Left renal cortex interstitium (tissue), 4 donors: ENCODE results near the gene TOX2. TPM values are rescaled to one million over a fixed set of nuclear protein-coding genes. Genes with fewer than 3 reads are reported as not detected.

ENCODE experiments used
- DNase-seq, 4 donors: peaks; one replicate each; pipeline ENCODE4 v3.0.0-alpha.2; 2013; ENCODE audit warnings: low read depth in 4 of 4, low spot score in 2 of 4, missing footprints in 1 of 4
- polyA plus RNA-seq, 4 donors: library from polyadenylated mRNA; unstranded; fragments of 120-200 nt; gene quantifications; one replicate each; pipeline ENCODE4 v1.2.1, GENCODE V29; 2013; ENCODE audit not compliant: insufficient read length in 4 of 4

Gene TOX2, protein sequence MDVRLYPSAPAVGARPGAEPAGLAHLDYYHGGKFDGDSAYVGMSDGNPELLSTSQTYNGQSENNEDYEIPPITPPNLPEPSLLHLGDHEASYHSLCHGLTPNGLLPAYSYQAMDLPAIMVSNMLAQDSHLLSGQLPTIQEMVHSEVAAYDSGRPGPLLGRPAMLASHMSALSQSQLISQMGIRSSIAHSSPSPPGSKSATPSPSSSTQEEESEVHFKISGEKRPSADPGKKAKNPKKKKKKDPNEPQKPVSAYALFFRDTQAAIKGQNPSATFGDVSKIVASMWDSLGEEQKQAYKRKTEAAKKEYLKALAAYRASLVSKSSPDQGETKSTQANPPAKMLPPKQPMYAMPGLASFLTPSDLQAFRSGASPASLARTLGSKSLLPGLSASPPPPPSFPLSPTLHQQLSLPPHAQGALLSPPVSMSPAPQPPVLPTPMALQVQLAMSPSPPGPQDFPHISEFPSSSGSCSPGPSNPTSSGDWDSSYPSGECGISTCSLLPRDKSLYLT
- polyA plus RNA-seq, result 1 to 10 TPM; 3.7 to 5.5 (median 4.5) TPM

DNA sequence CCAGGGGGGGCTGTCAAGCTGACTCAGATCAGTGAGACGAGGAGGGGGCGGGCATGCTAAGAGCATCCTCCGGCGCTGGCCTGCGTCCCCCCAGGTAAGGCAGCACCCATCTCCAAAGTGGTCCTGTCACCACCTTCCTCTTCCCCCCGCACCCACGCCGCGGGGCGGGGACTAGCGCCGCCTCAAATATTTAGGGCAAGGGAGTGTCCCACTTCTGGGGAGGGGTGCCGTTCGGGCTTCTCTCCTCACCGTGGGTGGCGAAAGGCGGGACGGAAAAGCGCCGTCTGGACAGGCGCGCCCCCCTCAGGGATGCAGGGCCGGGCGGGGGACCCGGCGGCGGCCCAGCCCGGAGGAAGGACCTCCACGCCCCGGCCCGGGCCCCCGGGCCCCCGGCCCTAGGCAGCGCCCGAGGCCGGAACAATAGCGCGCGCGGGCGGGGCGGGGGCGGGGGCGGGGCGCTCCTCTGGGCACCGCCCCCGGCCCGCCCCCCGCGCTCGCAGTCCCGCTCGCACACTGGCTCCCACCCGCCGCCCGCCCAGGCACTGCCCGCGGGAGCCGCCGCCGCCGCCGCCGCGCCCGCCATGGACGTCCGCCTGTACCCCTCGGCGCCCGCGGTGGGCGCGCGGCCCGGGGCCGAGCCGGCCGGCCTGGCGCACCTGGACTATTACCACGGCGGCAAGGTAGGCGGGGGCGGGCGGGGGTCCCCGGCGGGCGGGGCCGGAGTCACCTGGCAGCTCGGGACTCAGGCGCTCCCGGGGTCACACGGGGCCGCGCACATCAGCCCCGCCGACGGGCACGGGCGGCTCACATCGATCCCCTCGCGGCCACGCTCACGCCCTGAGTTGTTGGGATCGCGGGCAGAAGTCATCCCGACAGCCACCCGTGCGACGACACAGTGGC, at the start of gene TOX2:
Gene TOX2 (plus strand): TSS at position 542 of the 900 bp plus-strand sequence. CDS start 40 bp downstream, at position 582.
- DNase-seq, result no peak

DNA sequence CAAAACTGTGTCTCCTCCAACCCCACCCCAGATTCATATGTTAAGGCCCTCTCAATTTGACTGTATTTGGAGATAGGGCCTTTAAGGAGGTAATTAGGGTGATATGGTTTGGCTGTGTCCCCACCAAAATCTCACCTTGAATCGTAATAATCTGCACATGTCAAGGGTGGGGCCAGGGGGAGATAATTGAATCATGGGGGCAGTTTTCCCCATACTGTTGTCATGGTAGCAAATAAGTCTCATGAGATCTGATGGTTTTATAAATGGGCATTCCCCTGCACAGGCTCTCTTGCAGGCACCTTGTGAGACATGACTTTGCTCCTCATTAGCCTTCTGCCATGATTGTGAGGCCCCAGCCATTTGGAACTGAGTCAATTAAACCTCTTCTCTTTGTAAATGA, 46.6 kb upstream of the TOX2 start:
- no peak for DNase-seq

DNA sequence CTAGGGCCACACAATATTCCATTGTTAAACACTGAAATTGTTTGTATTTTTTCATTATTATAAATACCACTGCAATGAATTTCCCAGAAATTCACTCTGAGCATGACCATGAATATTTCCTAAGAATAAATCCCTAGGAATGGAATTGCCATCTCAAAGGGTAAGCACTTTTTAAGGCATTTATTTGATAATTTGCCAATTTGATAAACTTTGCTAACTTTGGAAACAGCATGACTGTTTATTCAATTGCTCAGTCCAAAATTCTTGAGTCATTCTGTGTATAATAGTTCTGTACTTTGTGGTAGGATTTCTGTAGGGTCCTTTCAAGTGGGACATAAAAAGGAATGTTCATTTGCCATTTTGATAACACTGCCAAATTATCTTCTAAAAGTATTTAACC, 44.2 kb upstream of the TOX2 start:
- no peak for DNase-seq

DNA sequence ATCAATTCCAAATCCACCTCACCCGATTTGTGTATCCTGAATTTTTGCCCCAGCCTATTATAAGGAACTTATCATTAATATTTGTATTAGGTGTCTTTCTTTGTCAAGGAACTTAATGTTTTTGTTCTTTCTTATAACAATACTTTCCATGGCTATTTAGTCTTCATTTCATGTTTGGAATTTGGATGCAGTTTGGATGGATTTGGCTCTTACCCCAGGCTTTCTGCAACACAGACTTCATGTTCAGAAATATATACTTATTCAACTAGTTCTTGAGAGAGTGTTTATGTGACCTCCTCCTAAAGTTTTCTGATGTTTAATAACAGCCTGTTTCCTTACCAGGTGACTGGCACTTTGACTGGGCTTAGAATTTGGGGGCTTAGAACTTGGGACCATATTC, 35.9 kb upstream of the TOX2 start:
- no peak for DNase-seq

DNA sequence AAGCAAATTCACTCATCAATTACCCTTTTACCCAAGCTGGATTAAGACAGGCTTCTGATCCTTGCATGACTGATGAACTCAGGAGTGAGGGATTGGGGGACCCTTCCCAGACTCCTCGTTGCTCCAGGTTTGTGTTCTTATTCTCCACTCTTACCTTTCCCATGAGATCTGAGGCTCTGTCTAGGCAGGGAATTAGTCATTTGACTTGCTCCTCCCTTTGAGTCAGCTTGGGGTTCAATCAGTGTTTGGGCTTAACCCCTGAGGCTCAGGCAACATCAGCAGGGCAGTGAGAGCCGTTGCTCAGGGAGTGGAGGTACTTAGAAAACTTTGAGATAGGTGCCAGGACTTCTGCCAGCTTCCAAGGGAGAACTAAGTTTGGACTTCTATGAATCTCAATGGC, 20.7 kb upstream of the TOX2 start:
- DNase-seq, result no peak

DNA sequence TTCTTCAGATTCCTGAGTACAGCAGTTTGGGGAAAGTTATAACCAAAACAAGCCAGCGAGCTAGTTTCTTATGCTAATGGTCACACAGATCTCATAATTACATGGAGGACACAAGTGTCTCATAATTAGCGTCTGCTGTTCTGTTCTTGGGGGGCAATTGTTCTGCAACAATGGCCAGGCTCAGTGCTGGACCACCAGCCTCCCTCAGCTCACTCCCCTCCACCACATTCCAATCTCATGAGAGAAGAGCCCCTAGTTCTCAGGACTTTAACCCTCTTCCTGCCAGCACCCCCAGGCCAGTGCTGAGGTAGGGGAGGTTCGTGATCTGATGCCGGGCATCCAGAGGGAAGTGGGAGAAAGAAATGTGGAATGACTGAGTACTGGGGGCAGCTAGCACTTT, 20.2 kb upstream of the TOX2 start:
- DNase-seq, result no peak

DNA sequence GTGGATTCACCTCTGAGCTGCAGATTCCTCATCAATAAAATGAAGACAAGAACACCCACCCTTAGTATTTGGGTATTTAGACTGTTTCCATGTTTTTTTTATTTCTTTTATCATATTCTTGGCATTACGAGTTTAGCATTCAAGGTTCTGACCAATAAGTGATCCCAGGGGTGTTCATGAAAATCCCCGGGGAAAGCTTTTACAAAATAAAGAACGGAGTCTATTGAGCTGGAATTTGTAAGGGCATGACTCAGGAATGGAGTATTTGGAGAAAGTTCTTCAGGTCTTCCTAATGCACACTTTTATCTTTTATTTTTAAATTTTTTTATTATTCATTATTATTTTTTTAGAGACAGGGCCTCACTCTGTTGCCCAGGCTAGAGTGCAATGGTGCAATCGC, 19.4 kb upstream of the TOX2 start:
- DNase-seq, result no peak

DNA sequence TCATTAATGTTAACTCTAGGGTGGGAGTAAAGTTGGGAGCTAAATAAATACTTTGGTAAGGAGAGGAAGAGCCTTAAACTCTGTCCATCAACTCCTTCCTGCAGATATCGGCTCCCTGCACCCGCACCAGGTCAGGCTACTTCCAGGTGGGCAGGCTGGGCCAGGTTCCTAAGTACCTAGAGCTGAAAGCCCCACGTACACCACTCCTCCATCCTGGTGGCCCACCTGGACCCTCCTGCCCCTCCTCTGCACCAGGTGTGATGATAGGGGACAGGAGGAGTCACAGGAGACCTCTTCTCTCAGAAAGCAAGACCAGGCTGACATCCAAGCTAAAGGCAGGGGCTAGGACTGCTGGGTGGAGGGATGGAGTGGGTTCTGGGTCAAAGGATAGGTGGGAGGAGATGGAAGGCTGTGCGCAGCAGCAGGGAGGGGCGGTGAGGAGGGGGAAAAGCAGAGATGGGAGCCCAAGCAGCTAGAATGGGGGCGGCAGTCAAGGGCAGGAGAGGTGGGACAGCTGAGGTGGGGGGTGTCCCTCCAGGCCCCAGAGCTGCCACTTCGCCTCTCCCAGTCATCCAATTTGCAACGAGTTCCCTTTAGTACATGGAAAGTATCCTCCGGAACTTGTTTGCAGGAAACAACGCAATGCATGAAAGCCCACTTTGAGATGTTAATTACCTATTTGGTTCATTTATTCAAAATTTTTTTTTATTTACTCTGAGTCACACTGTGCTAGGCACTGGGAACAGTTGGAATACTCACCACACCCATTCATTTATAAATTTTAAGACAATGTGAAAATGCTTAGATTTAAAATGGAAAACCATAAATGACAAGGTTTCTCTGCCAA, 15.2 kb upstream of the TOX2 start:
- no peak for DNase-seq

DNA sequence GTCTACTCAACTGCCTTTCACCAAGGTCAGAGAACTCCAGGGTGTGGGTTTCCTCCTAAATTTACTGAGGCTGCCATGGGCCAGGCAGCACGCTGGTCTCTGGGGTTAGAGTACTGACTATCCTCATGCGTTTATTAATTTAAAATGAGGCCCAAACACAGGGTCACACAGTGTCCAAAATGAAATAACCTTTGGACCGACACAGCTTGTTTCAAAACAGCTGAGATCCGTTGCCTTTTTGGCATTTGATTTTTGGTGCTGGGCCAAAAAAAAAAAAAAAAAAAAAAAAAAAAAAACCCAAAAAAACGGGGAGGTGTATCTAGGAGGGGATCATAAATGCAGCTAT, 14.6 kb upstream of the TOX2 start:
- no peak for DNase-seq

DNA sequence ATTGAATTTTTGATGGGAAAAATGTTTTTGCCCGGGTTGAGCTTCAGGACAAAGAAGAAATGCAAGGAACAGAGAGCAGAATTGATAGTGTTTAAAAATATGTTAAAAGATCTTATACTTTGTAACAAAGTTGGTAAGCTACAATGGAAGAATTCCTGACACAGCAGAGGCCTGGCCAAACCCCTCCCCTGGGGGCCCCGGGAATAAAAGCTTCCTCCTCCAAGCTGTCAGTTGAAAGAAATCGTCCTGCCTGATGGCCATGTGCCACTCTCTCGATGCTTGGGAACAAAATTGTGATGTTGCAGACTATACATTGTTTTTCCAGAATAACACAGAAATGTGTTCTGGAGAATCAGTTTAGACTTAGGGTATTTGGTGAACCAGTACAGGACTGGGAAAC, 14.2 kb upstream of the TOX2 start:
- no peak for DNase-seq

DNA sequence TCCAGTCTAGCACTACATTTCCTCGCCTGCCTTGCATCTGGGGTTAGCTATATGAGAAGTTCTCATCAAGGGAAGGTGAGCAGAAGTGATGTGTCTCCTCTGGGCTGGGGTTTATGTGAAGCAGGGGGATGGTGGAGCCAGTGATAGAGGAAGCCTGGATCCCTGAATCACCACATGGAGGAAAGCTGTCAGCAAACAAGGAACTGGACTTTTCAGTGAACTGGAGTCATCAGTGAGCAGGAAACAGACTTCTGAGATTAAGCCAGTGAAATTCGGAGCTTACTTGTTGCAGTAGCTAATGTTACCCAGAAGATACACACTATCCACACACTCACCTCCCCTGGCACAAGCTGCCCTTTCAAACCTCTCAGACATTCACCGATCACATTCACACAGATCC, 13.4 kb upstream of the TOX2 start:
- no peak for DNase-seq

DNA sequence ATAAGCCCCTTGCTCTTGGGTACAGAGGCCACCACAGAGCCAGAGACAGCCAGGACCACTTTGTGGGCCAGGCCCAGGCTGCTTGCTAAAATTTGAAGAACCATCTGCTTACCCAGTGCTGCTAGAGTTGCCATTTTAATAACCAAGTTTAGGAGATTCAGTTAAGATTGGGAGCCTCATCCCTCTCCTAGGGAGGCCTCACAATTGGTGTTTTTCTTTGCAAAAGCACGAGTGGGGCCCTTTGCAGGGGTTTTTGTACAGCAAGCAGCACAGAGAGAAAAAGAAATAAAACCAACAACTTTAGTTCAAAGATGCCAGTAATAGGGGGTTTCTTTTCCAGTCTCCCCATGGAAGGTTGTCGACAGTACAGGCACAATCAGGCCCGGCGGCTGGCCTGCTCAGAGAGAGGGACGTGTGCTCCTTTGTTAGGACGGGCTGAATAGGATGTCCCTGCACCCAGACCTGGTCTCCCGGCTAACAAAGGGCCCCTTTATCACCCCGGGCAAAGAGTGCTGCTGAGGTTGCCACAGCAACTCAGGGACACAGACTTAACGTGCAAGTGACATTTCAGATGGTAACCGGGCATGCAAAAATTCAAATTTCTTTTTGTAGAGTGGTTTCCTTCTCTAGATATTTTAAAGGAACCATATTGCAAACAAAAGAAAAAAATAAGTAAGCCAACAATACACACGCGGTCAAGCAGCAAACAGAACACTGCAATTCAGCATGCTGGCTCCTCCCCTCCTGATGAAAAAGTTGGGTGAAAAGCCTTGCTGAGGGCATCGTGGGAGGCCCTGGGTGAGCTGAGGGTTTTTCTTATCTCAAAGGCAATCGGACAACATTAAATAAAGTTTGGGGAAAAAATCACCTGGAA, 10.5 kb upstream of the TOX2 start:
- no peak for DNase-seq

DNA sequence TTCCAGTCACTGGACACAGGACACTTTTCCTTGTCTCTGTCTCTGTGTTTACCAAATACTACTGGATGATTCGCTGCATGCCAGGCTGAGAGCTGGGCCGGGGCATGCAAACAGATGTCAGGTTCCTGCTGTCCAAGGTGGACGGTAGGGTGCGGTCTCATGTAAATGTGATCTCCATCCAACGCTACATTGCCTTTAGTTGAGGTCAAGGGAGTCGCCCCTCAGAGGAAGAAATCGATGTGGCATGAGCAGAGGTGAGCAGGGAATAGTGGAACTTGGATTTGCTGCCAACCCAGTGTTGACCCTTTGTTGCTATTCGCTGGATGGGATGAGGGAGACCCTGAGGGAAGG, 9.8 kb upstream of the TOX2 start:
- no peak for DNase-seq

DNA sequence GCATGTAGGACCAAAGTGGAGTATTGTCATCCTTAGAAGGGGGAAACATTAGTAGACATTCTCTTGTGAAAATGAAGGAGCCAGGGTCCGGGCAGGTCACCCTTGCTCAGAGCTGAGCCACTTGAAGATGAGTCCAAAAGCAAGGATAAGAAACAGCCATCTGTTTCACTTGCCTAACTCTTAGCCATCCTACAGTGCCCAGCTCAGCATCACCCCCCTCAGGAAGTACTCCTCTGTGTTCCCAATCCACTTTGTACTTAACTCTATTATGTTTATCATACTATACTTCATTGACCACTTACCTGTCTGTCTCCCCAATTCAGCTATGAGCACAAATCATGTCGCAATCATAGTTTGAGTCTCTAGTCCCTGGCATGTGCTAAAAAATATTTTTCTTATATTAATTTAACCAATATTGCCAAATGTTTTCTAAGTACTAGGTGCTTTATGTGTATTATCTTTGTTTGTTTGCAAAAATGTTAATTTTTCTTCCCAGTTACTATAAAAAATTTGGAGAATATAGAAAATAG, 8.1 kb upstream of the TOX2 start:
- DNase-seq, result no peak

DNA sequence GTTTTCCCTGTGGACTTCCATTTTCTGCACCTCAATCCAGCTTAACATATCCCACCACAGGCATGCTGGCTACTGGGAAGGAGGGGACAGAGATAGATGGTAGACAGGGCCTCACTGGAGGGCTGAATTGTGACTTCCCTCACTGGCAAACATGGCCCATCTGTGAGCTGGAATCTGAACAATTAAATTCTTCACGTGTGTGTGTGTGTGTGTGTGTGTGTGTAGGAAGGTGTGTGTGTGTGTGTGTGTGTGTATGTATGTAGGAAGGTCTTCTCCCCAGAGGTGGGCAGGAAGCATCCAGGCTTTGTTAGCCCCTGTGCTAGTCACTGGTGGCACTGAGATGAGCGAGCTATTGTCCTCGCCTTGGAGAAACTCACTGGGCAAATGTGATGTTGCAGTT, 5.4 kb upstream of the TOX2 start:
- no peak for DNase-seq

DNA sequence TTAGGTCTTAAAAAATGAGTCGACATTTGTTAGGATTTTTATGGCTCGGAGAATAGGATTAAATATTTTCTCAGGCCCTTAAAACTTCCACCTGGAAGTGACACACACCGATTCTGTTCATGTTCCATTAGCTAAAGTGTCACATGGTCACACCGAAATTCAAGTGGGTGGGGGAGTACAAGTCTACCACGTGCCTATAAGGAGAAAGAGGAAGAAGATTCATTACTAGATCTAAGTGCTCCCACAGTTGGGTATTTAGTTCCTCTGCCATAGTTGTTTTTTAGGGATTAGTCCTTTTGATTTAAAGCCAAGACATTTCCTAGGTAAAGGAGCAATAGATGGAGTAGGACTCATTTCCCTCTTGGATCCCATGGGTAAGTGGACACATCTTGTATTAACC, 4.9 kb upstream of the TOX2 start:
- no peak for DNase-seq

DNA sequence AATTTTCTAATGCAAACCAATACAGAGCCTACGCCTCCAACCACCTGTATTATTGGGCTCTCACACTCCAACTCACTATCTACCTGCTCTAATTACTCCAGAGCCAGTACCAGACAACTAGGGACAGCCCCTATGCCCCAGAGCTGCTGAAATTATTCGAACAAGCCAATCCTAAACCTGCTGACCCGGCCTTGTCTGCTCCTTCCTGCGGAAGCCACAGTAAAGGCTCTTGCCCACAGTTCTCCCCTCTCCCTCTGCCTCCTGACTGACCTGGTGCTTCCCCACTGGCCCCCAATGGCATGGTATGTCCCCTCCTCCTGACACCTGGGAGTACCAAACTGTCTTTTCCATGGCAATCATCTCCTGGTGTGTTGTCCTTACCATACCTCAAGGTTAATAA, 4.1 kb upstream of the TOX2 start:
- DNase-seq, result no peak

DNA sequence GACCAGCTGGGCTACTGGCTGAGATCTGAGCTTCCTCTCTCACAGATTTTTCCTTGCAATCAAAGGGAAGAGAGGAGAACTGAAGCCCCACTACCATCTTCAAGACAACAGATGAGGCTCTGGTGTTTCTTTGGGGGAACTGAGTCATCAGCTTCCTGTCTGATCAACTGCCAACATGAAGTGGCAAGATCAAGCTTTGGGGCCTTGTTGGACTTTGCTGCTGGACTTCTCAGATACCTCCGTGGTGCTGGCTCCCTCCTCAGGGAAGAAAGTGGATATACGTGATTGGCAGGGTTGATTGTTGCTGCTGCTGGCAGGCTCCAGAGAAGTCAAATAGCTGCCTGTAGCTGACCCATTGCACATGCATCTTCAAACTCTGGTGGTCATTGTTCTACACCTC, 3.6 kb upstream of the TOX2 start:
- no peak for DNase-seq

DNA sequence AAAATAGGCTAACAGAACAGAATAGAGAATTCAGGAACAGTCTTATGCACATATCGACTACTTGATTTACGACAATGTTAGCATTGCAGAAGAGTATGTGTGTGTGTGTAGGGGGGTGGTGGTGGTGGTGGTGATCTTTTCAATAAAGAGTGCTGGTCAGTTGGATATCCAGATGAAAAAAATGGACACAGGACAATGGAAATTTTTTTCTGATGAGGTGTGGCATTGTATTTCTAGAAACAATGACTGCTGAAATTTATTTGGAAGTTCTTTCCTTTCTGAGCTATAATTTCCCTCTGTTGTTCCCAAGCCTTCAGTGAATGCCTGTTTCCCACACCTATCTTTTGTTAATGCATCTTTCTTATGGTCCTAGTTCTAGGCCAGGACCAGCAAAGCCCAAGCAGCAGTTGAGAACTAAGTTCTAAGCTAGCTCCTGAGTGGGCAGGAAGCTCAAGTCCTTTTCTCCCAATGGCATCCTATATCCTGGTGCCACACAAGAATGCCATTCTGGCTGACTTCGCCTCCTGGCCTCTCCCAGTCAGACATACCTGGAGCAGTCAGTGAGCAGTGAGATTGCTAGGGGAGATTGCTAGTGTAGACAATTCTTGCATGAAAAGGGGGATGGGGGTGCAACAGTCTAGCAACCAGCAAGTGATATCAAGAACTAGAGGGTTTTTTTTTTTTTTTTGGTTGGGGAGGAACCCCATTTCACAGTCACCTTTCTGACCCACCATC, 1.2 kb upstream of the TOX2 start:
- no peak for DNase-seq
